GM04504 (cell line): ENCODE measurements around the gene AKNA.

Source experiments
- DNase-seq: peaks from one replicate; pipeline ENCODE4 v3.0.0-alpha.2; 2012; ENCODE audit warnings: low read depth

The AKNA gene

GRCh38 chr9:114396558-114397218, 8.9 kb upstream of the AKNA start:
- peak; percentile 71 for DNase-seq

GRCh38 chr9:114395768-114396167, 8.0 kb upstream of the AKNA start:
- DNase-seq = no peak

GRCh38 chr9:114395334-114395617, 7.5 kb upstream of the AKNA start:
- no peak for DNase-seq

- no peak for DNase-seq
Observed at GRCh38 chr9:114394523-114395333, 6.9 kb upstream of the AKNA start.

GRCh38 chr9:114392749-114393112, 4.9 kb upstream of the AKNA start:
- no peak for DNase-seq

- DNase-seq = no peak
Observed at GRCh38 chr9:114390952-114391351, 3.2 kb upstream of the AKNA start.

GRCh38 chr9:114389612-114390368, 2.0 kb upstream of the AKNA start:
- no peak for DNase-seq

- no peak for DNase-seq
Observed at GRCh38 chr9:114388764-114389375, 1.1 kb upstream of the AKNA start.

- DNase-seq = no peak
Observed at GRCh38 chr9:114388357-114388682, 538 bp upstream of the AKNA start.

GRCh38 chr9:114386886-114387679, 699 bp downstream of the AKNA start:
- no peak for DNase-seq

- no peak for DNase-seq
Observed at GRCh38 chr9:114386361-114386885, 1.4 kb downstream of the AKNA start.

- DNase-seq = peak; percentile 82
Observed at GRCh38 chr9:114385397-114386181, 2.2 kb downstream of the AKNA start.

GRCh38 chr9:114384836-114385396, 2.9 kb downstream of the AKNA start:
- DNase-seq = no peak

- DNase-seq = no peak
Observed at GRCh38 chr9:114384341-114384740, 3.4 kb downstream of the AKNA start.

- DNase-seq = peak; percentile 69
Observed at GRCh38 chr9:114383521-114384231, 4.1 kb downstream of the AKNA start.

- DNase-seq = no peak
Observed at GRCh38 chr9:114382699-114383520, 4.9 kb downstream of the AKNA start.

GRCh38 chr9:114378883-114379282, 8.9 kb downstream of the AKNA start:
- DNase-seq = no peak

- DNase-seq = no peak
Observed at GRCh38 chr9:114378016-114378415, 9.8 kb downstream of the AKNA start.
